Fibroblast of the aortic adventitia (primary cell): ENCODE measurements around the gene TMOD2. TPM values are rescaled to one million over a fixed set of nuclear protein-coding genes. Genes with fewer than 3 reads are reported as not detected.

ENCODE experiments used
- DNase-seq: peaks from one replicate; pipeline ENCODE4 v3.0.0-alpha.2; 2010; ENCODE audit warnings: low read depth
- H3K4me3 ChIP-seq: 2 replicates; pipeline ENCODE4 v1.5.1; 2011; ENCODE audit warnings: low read depth, mild to moderate bottlenecking, control low read depth, low read length, moderate library complexity
- total RNA-seq: library from RNA; depleted of rRNA; stranded (reverse); fragments of >200 nt; gene quantifications from 2 replicates; pipeline ENCODE4 v1.2.3, GENCODE V29; 2012; ENCODE audit warnings: low replicate concordance
- TF ChIP-seq, protein P1 (sequence below): IDR thresholded peaks from 2 replicates; pipeline ENCODE4 v1.5.1; 2011; ENCODE audit warnings: mild to moderate bottlenecking, low read length, control low read depth, inconsistent platforms; ENCODE audit not compliant: insufficient read depth

TMOD2 gene
- total RNA-seq, 1 donor = 11.2 TPM

DNA sequence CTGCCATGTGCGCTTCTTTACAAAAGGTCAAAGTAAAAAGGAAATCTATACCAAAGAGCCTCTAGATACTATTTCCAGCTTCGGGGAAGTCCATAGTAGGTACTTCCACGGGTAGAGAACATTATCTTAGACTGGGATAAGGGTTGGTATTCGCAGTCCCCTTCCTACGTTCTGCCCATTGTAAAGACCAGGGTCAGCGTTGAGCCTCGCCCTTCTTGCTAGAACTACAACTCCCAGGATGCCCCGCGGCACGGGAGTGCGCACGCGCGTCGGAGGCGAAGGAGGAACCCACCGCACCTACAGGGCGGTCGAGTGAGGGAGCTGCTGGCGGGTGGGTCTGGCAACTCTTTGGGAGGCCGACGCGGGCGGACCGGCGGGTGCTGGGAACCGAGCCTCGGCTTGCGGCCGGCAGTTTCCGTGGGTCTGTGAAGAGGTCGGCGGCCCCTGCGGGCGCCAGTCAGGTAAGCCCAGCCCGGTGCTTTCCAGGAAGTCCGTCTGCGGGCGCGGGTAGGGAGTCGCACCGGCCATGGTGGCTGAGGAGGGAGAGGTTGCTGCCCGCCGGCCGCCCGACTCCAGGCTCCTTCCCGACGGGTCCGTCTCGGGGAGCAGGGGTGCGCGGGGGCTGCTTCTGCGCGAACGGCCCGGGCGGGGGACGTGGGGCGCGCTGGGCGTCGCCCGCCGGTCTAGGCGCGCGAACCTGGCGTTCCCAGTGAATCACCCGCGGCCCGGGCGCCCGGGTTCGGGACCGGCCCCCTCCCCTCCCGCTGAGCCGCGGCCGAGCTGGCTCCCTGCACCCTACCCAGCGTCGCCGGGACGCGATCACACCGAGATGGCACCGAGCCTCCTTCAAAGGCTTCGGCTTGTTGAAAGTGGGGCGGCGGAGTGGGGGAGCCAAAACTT, 78.2 kb downstream of the TMOD2 start, which contains the start of gene TMOD3:
Gene TMOD3, plus strand, starts transcription at position 278 of the 900 bp plus-strand sequence. CDS start 33,232 bp downstream, outside the sequence.
- peak; percentile 89 for DNase-seq
- H3K4me3 ChIP-seq = peak within 1 kb of the TSS; percentile 92
- TF ChIP-seq, protein P1, sequence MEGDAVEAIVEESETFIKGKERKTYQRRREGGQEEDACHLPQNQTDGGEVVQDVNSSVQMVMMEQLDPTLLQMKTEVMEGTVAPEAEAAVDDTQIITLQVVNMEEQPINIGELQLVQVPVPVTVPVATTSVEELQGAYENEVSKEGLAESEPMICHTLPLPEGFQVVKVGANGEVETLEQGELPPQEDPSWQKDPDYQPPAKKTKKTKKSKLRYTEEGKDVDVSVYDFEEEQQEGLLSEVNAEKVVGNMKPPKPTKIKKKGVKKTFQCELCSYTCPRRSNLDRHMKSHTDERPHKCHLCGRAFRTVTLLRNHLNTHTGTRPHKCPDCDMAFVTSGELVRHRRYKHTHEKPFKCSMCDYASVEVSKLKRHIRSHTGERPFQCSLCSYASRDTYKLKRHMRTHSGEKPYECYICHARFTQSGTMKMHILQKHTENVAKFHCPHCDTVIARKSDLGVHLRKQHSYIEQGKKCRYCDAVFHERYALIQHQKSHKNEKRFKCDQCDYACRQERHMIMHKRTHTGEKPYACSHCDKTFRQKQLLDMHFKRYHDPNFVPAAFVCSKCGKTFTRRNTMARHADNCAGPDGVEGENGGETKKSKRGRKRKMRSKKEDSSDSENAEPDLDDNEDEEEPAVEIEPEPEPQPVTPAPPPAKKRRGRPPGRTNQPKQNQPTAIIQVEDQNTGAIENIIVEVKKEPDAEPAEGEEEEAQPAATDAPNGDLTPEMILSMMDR = peak; percentile 8

GRCh38 chr15:51830276-51830806, 78.9 kb downstream of the TMOD2 start:
- TF ChIP-seq, protein P1 = no peak
- DNase-seq = peak; percentile 45
- H3K4me3 ChIP-seq = peak overlapping the region; percentile 92

GRCh38 chr15:51833772-51834171, 82.4 kb downstream of the TMOD2 start:
- TF ChIP-seq, protein P1 = no peak
- no peak overlapping the region for H3K4me3 ChIP-seq
- DNase-seq = no peak

DNA sequence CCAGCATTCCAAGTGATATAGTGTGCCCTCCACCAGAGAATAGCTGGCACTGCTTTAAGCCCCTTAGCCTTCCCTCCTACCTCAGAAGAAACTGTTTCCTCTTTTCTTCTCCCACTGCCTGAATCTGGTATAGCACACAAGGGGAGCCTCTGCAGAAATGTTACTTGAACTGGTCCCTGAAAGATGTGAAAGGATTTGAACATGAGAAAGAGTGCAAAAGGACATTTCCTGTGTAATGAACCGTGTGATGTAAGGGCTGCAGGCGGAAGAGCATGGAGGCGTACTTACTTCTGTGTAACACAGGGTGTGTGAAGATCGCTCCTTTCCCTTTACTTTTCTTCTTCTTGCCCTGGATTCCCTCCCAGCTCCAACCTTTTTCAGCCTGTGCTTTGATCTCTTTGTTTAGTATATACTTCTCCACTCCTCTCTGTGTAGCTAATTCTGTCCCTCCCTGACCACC, 86.4 kb downstream of the TMOD2 start:
- H3K4me3 ChIP-seq = no peak overlapping the region
- TF ChIP-seq, protein P1 = no peak
- DNase-seq = peak; percentile 13

DNA sequence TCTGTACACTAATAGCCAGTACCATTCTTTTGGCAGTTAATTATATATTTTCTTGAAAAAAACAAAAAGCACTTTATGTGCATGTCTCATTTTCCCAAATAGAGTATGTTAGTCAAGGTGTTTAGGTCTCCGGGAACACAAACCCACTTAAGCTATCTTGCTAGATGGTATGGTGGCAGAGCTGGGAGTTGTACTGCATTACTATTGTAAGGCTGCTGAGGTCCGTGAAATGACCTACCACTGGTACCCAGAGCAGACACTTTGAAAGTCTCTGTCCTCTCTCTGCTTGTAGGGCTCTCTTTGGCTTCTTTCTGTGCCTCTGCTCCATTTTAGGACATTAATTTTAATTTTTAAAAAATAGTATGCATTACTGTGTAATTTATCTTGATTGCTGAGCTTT, 86.9 kb downstream of the TMOD2 start:
- H3K4me3 ChIP-seq = no peak overlapping the region
- TF ChIP-seq, protein P1 = no peak
- DNase-seq = no peak

- no peak overlapping the region for H3K4me3 ChIP-seq
- TF ChIP-seq, protein P1 = no peak
- no peak for DNase-seq
Observed at GRCh38 chr15:51840692-51841091, 89.3 kb downstream of the TMOD2 start.
